HL-60 (cell line): ENCODE measurements around the gene SIMC1.
"Not testable (repeated sequence)": the region's sequence is repeated elsewhere in the genome, so short reads cannot be mapped to it uniquely, and the experiment has no call there.

Experiments
- CTCF ChIP-seq: IDR thresholded peaks from one replicate; pipeline ENCODE4 v1.5.1; 2011; ENCODE audit warnings: low read length, control low read depth, inconsistent platforms; ENCODE audit not compliant: insufficient read depth
- POLR2AphosphoS5 ChIP-seq: IDR thresholded peaks from 2 replicates; pipeline ENCODE4 v1.6.1; 2012; ENCODE audit warnings: low read depth
- REST ChIP-seq: IDR thresholded peaks from 2 replicates; pipeline ENCODE4 v1.6.1; 2012; ENCODE audit warnings: low read depth; ENCODE audit not compliant: insufficient replicate concordance

- TF ChIP-seq REST, CTCF, POLR2AphosphoS5: not testable (repeated sequence)
Observed at GRCh38 chr5:176222006-176222405, 16.2 kb upstream of the SIMC1 start.
